A549 (cell line): Measurements from ENCODE around the gene THRAP3. TPM values are rescaled to one million over a fixed set of nuclear protein-coding genes. Genes with fewer than 3 reads are reported as not detected.

ENCODE experiments used
- ATAC-seq, 2 experiments: fragments of 200-7000 bp in 1 of 2; fragments of >200 bp in 1 of 2; cut with Nextera tagmentation in 1 of 2; cut with Tn5 transposase in 1 of 2; 3 replicates each; pipeline versions ENCODE4 v1.8.0 to v1.9.1; 2018 to 2020; ENCODE audit warnings: mild to moderate bottlenecking in 1 of 2, moderate library complexity in 1 of 2
- CTCF ChIA-PET: fragments of 300-600 bp; sonication (Branson Sonifier 250); formaldehyde crosslinking; extraction: SDS; loops from one replicate; lab custom pipeline; 2021; ENCODE audit warnings: antibody characterized with exemption, inconsistent platforms; lab: Yijun Ruan, JAX
- POLR2A ChIA-PET: fragments of 350-600 bp; formaldehyde crosslinking; extraction: SDS; loops from one replicate; lab custom pipeline; 2021; ENCODE audit warnings: antibody characterized with exemption, inconsistent platforms; lab: Yijun Ruan, JAX
- DNase-seq, 2 experiments: peaks; one replicate each; pipeline versions ENCODE4 v3.0.0 to v3.0.0-alpha.2; 2011 to 2016; ENCODE audit warnings: low read depth in 1 of 2, low spot score in 1 of 2
- FAIRE-seq: peaks from 2 replicates; lab custom pipeline; 2011; peaks lifted over from hg19 to GRCh38; lab: Jason Lieb, UNC
- H3K27ac ChIP-seq, 2 experiments: fragments of >200 bp; sonication (Bioruptor Twin); formaldehyde crosslinking; 3 replicates each; pipeline ENCODE4 v1.5.1; 2016 to 2017
- H3K4me1 ChIP-seq: fragments of >200 bp; sonication (Bioruptor Twin); formaldehyde crosslinking; 3 replicates; pipeline ENCODE4 v1.6.1; 2016
- H3K4me2 ChIP-seq: fragments of >200 bp; sonication (Bioruptor Twin); formaldehyde crosslinking; 3 replicates; pipeline ENCODE4 v1.6.1; 2016
- H3K4me3 ChIP-seq: fragments of >200 bp; sonication (Bioruptor Twin); formaldehyde crosslinking; 3 replicates; pipeline ENCODE4 v1.5.1; 2016
- H3K9me3 ChIP-seq: fragments of >200 bp; sonication (Bioruptor Twin); formaldehyde crosslinking; 3 replicates; pipeline ENCODE4 v1.6.1; 2016
- CBX2 ChIP-seq: fragments of 200-600 bp; sonication (generic); IDR thresholded peaks from 2 replicates; pipeline ENCODE4 v1.6.1; 2016; ENCODE audit warnings: low read depth, mild to moderate bottlenecking, borderline replicate concordance
- CEBPB ChIP-seq, 2 experiments: fragments of >200 bp in 1 of 2; sonication (Bioruptor Twin) in 1 of 2; formaldehyde crosslinking in 1 of 2; IDR thresholded peaks; 2 replicates each; pipeline ENCODE4 v1.6.1; 2012 to 2016
- CHD4 ChIP-seq: fragments of 200-600 bp; sonication (generic); IDR thresholded peaks from 2 replicates; pipeline ENCODE4 v1.6.1; 2016; ENCODE audit warnings: antibody characterized with exemption, mild to moderate bottlenecking, borderline replicate concordance
- EHMT2 ChIP-seq: fragments of 200-600 bp; sonication (generic); IDR thresholded peaks from 2 replicates; pipeline ENCODE4 v1.6.1; 2016; ENCODE audit warnings: antibody characterized with exemption, low read depth, mild to moderate bottlenecking, moderate library complexity
- ELK1 ChIP-seq: fragments of 150-350 bp; IDR thresholded peaks from 2 replicates; pipeline ENCODE4 v1.6.1; 2014; ENCODE audit warnings: low read depth, mild to moderate bottlenecking, low read length
- ESRRA ChIP-seq: fragments of 150-350 bp; IDR thresholded peaks from 2 replicates; pipeline ENCODE4 v1.6.1; 2014; ENCODE audit warnings: mild to moderate bottlenecking, low read length, borderline replicate concordance
- JUN ChIP-seq, 2 experiments: fragments of >200 bp; sonication (Bioruptor Twin); formaldehyde crosslinking; IDR thresholded peaks; 2 replicates in 1 of 2; 3 replicates in 1 of 2; pipeline ENCODE4 v1.6.1; 2016 to 2017
- NFE2L2 ChIP-seq: fragments of 150-350 bp; conservative IDR thresholded peaks from 2 replicates; pipeline ENCODE4 v1.6.1; 2014; ENCODE audit warnings: low read length
- NPAS2 ChIP-seq: fragments of 250-450 bp; sonication (Bioruptor Pico); IDR thresholded peaks from 2 replicates; pipeline ENCODE4 v1.8.0; 2022; ENCODE audit warnings: mild to moderate bottlenecking, moderate library complexity, borderline replicate concordance
- PBX3 ChIP-seq: IDR thresholded peaks from 2 replicates; pipeline ENCODE4 v1.6.1; 2012
- POLR2A ChIP-seq: IDR thresholded peaks from 2 replicates; pipeline ENCODE4 v1.6.1; 2012; ENCODE audit warnings: mild to moderate bottlenecking, low read length
- POLR2AphosphoS2 ChIP-seq: conservative IDR thresholded peaks from 2 replicates; pipeline ENCODE4 v1.6.1; 2012; ENCODE audit warnings: low read length, improper control_type of control experiment, inconsistent platforms
- REST ChIP-seq: fragments of 200-600 bp; sonication (generic); IDR thresholded peaks from 2 replicates; pipeline ENCODE4 v1.6.1; 2016; ENCODE audit warnings: antibody characterized with exemption, mild to moderate bottlenecking, moderate library complexity
- RFX5 ChIP-seq: fragments of 450-650 bp; IDR thresholded peaks from 2 replicates; pipeline ENCODE4 v1.7.1; 2014; ENCODE audit warnings: antibody characterized with exemption, mild to moderate bottlenecking, moderate library complexity
- SMC3 ChIP-seq: fragments of >200 bp; sonication (Bioruptor Twin); formaldehyde crosslinking; IDR thresholded peaks from 3 replicates; pipeline ENCODE4 v1.6.1; 2018; ENCODE audit warnings: inconsistent platforms
- ZNF302 ChIP-seq: fragments of 250-450 bp; sonication (Bioruptor Pico); IDR thresholded peaks from 2 replicates; pipeline ENCODE4 v1.9.0; 2021; ENCODE audit warnings: inconsistent platforms, mild to moderate bottlenecking, moderate library complexity
- ZSCAN20 ChIP-seq: fragments of 250-450 bp; sonication (Bioruptor Pico); IDR thresholded peaks from 2 replicates; pipeline ENCODE4 v1.8.0; 2022; ENCODE audit warnings: mild to moderate bottlenecking, moderate library complexity
- WGBS: methylation state at CpG from one replicate; pipeline ENCODE4 v1.1.6; 2017; ENCODE audit errors: missing lambda C conversion rate; 5-methylcytosine and 5-hydroxymethylcytosine counted together
- polyA plus RNA-seq, 4 experiments: library from polyadenylated mRNA; depleted of rRNA in 3 of 4; stranded (reverse); fragments of >200 nt; fragmentation: RNase III in 1 of 4; extraction: RNeasy Plus Mini Kit Qiagen cat#74134 plus additional on column Dnase treatment in 1 of 4; gene quantifications; 2 replicates in 3 of 4; 3 replicates in 1 of 4; pipeline ENCODE4 v1.2.3, GENCODE V29; 2011 to 2017

THRAP3 gene
- polyA plus RNA-seq, 2 of the 4 experiments (the other 2 are of a cell fraction): 60.0 to 60.7 TPM

GRCh38 chr1:36182734-36183133, 41.5 kb upstream of the THRAP3 start:
- POLR2A ChIA-PET: no interaction called here
- no peak for ATAC-seq
- CTCF ChIA-PET: interaction anchor here (0.8 to 4.8 kb wide), 9 partner anchors 9 to 103 kb away, joined by 3 to 25 read pairs (median 4); partner anchors contain the start of gene TRAPPC3
- DNase-seq: no peak
- FAIRE-seq: no peak
- Histone ChIP-seq H3K27ac (no peak overlapping the region), H3K4me1 (peaks cover 5% of the 10 kb centered on the region), H3K9me3 (no peaks in the 10 kb centered on the region), H3K4me3 (no peak overlapping the region), H3K4me2 (no peak overlapping the region)
- no peak for TF ChIP-seq JUN (IDR thresholded peaks at IDR 0.05)
- no peak; the same call in 1 of the 2 replicates for TF ChIP-seq POLR2AphosphoS2
- TF ChIP-seq SMC3: no peak
- no peak for TF ChIP-seq REST
- no peak for TF ChIP-seq ELK1
- TF ChIP-seq POLR2A: no peak
- TF ChIP-seq ZSCAN20 (CRISPR knock-in tag): no peak
- WGBS: 89% methylated on average over 2 of the region's 2 CpGs

GRCh38 chr1:36183309-36183856, 40.9 kb upstream of the THRAP3 start:
- ChIA-PET POLR2A (no interaction called here), CTCF (interaction anchor here (0.7 to 4.8 kb wide), 9 partner anchors 10 to 102 kb away, joined by 3 to 25 read pairs (median 4); partner anchors contain the start of gene TRAPPC3)
- Histone ChIP-seq H3K4me1 (peaks cover 8% of the 10 kb centered on the region), H3K27ac (no peak overlapping the region), H3K4me3 (no peak overlapping the region), H3K4me2 (no peak overlapping the region), H3K9me3 (no peaks in the 10 kb centered on the region)
- WGBS: 89% methylated on average over 2 of the region's 2 CpGs
- FAIRE-seq (no peak), DNase-seq (no peak), ATAC-seq (no peak)
- TF ChIP-seq REST: no peak
- no peak for TF ChIP-seq SMC3
- TF ChIP-seq CBX2: no peak
- no peak for TF ChIP-seq EHMT2
- no peak for TF ChIP-seq ZNF302 (CRISPR knock-in tag)
- no peak for TF ChIP-seq NFE2L2
- no peak for TF ChIP-seq RFX5
- no peak for TF ChIP-seq CHD4
- TF ChIP-seq NPAS2: no peak
- no peak for TF ChIP-seq PBX3
- TF ChIP-seq CEBPB (IDR thresholded peaks at IDR 0.05): no peak
- no peak for TF ChIP-seq ESRRA
